Ovary (tissue), 9 donors: ENCODE data around the gene CCL14. TPM values are rescaled to one million over a fixed set of nuclear protein-coding genes. Genes with fewer than 3 reads are reported as not detected.
"Not testable (repeated sequence)": the region's sequence is repeated elsewhere in the genome, so short reads cannot be mapped to it uniquely, and the experiment has no call there.

Experiments used
- DNase-seq, 5 donors: peaks; one replicate each; pipeline ENCODE4 v3.0.0-alpha.2; 2019 to 2020
- H3K27ac ChIP-seq, 2 donors: fragments of 200-600 bp; one replicate each; pipeline versions ENCODE4 v1.5.1 to v1.8.0; 2019 to 2022
- H3K27me3 ChIP-seq: fragments of 200-600 bp; one replicate; pipeline ENCODE4 v1.8.0; 2022
- H3K36me3 ChIP-seq: fragments of 200-600 bp; sonication (generic); one replicate; pipeline ENCODE4 v1.5.1; 2019
- H3K4me1 ChIP-seq: one replicate; pipeline ENCODE4 v1.8.1; 2013; ENCODE audit warnings: mild to moderate bottlenecking, moderate library complexity; ENCODE audit not compliant: insufficient read depth
- H3K4me3 ChIP-seq: fragments of 200-600 bp; sonication (generic); one replicate; pipeline ENCODE4 v1.5.1; 2017
- H3K9me3 ChIP-seq, 2 donors: fragments of 200-600 bp in 1 of 2; sonication (generic) in 1 of 2; one replicate each; pipeline versions ENCODE4 v1.5.1 to v1.8.1; 2013 to 2019; ENCODE audit warnings: mild to moderate bottlenecking in 1 of 2, moderate library complexity in 1 of 2
- EP300 ChIP-seq: sonication (generic); formaldehyde crosslinking; IDR thresholded peaks from one replicate; pipeline ENCODE4 v1.6.1; 2017; ENCODE audit warnings: antibody characterized with exemption
- POLR2A ChIP-seq: fragments of 450-650 bp; IDR thresholded peaks from one replicate; pipeline ENCODE4 v1.6.1; 2017; ENCODE audit warnings: antibody characterized with exemption, mild to moderate bottlenecking, moderate library complexity
- WGBS, 3 donors: extraction: QIAGEN DNeasy Blood & Tissue Kit in 1 of 3; methylation state at CpG; one replicate each; pipeline versions ENCODE4 v1.1.5 to v1.1.7; 2013 to 2017; 5-methylcytosine and 5-hydroxymethylcytosine counted together
- intact Hi-C, 4 donors: fragments of 100-400 bp; cut with DNase I; formaldehyde crosslinking; loops; one replicate each; pipeline versions ENCODE4 v1.11.0 to v1.15.1; 2022 to 2023
- polyA plus RNA-seq, 2 donors: library from polyadenylated mRNA; stranded (reverse); fragments of 200-250 nt in 1 of 2; fragments of 350-450 nt in 1 of 2; fragmentation: Illumina TruSeq in 1 of 2; extraction: RNeasy Lipid Tissue Mini Kit (QIAGEN cat#74804) in 1 of 2; gene quantifications; one replicate each; pipeline ENCODE4 v1.2.3, GENCODE V29; 2013 to 2014
- total RNA-seq, 7 donors: library from RNA; depleted of rRNA in 2 of 7; stranded (reverse); fragments of >200 nt in 2 of 7; fragmentation: NEBNext Ultra II Directional in 3 of 7; extraction: Animal tissue kit (Norgen Biotek cat#: 25700) in 3 of 7; gene quantifications; one replicate each; pipeline versions ENCODE4 v1.1.0 to v1.2.4, GENCODE V29; 2016 to 2023
- TF ChIP-seq, protein P1 (sequence below), 3 donors: fragments of 450-650 bp in 2 of 3; fragments of 200-600 bp in 1 of 3; IDR thresholded peaks; one replicate each; pipeline versions ENCODE4 v1.5.1 to v1.8.0; 2016 to 2022; ENCODE audit warnings: antibody characterized with exemption in 3 of 3, mild to moderate bottlenecking in 1 of 3
- donor health status: DM: no; HTN: no; CAD: no; lungs with moderate emphysema.
- donor health status: DM: no; HTN: no; CAD: no.
- donor health status: Bipolar disorder and iron deficiency.
- donor health status: DM: yes; HTN: yes; CAD: no.
- donor health status: DM: no; HTN: no; CAD: no.
- donor health status: DM: yes; HTN: yes; CAD: no.

The CCL14 gene
- total and polyA plus RNA-seq, 9 donors: 3.3 to 411 (median 15.1) TPM

DNA sequence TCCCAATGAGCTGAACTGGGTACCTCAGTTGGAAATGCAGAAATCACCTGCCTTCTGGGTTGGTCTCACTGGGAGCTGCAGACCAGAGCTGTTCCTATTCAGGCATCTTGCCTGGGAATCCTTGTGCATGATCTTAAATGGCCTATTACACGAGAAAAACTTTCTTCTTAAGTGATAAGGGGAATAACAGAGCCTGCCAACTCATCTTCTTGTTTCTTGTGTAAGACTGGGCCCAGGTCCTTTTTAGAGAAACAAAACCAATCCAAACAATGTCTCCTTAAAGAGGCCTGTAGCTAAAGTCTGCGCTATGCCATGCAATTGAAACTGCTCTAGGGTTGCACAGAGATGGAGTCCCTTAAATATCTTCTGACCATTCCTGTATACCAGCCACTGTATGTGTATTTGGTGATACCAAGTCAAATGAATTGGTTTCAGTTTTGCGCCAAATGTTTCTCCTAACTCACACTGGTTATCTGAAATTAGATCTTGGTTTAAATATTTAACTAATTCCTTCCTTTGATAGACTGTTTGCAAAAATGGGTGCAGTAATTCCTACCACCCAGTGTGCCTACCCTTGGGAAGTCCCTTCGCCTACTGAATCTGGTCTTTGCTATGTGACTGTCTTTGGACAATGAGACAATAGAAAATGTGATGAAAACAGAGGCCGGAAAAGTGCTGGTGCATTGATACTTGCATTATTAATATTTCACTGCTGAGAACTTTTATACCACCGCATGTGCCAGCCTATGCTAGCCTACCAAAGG is 37.8 kb upstream of the CCL14 start:
- TF ChIP-seq EP300 (no peak), POLR2A (no peak)
- TF ChIP-seq, protein P1, sequence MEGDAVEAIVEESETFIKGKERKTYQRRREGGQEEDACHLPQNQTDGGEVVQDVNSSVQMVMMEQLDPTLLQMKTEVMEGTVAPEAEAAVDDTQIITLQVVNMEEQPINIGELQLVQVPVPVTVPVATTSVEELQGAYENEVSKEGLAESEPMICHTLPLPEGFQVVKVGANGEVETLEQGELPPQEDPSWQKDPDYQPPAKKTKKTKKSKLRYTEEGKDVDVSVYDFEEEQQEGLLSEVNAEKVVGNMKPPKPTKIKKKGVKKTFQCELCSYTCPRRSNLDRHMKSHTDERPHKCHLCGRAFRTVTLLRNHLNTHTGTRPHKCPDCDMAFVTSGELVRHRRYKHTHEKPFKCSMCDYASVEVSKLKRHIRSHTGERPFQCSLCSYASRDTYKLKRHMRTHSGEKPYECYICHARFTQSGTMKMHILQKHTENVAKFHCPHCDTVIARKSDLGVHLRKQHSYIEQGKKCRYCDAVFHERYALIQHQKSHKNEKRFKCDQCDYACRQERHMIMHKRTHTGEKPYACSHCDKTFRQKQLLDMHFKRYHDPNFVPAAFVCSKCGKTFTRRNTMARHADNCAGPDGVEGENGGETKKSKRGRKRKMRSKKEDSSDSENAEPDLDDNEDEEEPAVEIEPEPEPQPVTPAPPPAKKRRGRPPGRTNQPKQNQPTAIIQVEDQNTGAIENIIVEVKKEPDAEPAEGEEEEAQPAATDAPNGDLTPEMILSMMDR (IDR thresholded peaks at IDR 0.05): no peak
- Histone ChIP-seq H3K9me3 (peaks cover 0 to 7% of the 10 kb centered on the region in 2 donors), H3K36me3 (no peaks in the 10 kb centered on the region), H3K27ac (no peak overlapping the region), H3K4me3 (no peak overlapping the region), H3K4me1 (no peaks in the 10 kb centered on the region), H3K27me3 (no peaks in the 10 kb centered on the region)
- WGBS, 3 donors: 77 to 82% (median 82%) methylated on average over 6 of the region's 6 CpGs
- no peak for DNase-seq
- intact Hi-C loops: no loop called here

DNA sequence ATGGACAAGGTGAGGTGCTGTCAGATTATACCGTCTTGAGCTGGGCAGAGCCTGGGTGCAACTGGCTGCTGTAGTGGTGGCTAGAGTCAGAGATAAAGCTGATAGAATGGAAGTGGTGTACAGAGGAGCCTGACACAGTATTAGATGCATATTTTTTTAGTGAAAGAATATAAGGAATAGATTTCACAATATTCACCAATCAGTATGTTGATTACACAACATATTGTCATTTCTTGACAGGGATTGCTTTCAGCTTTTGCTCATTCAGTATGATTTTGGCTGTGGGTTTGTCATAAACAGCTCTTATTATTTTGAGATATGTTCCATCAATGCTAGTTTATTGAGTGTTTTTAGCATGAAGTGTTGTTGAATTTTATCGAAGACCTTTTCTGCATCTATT is 32.9 kb upstream of the CCL14 start:
- H3K4me1 ChIP-seq: no peaks in the 10 kb centered on the region
- no peak for DNase-seq
- H3K9me3 ChIP-seq: peaks cover 0 to 7% of the 10 kb centered on the region in 2 donors
- WGBS, 3 donors: 84 to 93% (median 91%) methylated on average over 2 of the region's 2 CpGs
- H3K27me3 ChIP-seq: no peaks in the 10 kb centered on the region
- H3K36me3 ChIP-seq: no peaks in the 10 kb centered on the region
- H3K4me3 ChIP-seq: no peak overlapping the region
- TF ChIP-seq EP300 (no peak), POLR2A (no peak)
- TF ChIP-seq, protein P1 (IDR thresholded peaks at IDR 0.05): no peak
- intact Hi-C loops: no loop called here
- no peak overlapping the region for H3K27ac ChIP-seq

DNA sequence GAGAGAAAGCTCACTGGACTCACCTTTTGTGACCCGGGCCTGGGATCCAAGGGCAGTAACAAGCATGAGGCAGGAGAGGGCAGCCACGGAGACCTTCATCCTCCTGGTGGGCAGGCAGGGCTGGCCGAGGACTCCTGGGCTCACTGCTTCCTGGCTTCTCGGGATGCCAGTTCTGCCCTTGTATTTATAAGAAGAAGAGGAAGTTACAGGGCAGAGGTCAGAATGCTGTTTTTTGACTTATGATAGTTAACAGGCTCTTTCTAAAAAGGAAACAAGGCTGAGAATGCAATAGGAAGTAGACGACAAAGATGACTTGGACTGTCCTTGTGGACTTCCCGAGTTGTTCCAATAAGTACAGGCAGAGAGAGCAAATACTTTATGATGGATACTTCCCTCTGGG is 31.3 kb upstream of the CCL14 start, which contains the start of gene CCL23:
CCL23 (minus strand) TSS at position 174 of the 400 bp plus-strand sequence; CDS start at position 99, 75 bp downstream.
- 46 to 55% (median 48%) methylated on average over 6 of the region's 6 CpGs for WGBS, 3 donors
- intact Hi-C loops: no loop called here
- Histone ChIP-seq H3K4me3 (no peak within 1 kb of the TSS), H3K36me3 (no peaks in the 10 kb centered on the region), H3K27ac (no peak within 1 kb of the TSS), H3K4me1 (no peaks in the 10 kb centered on the region), H3K27me3 (no peaks in the 10 kb centered on the region), H3K9me3 (peaks cover 0 to 2% of the 10 kb centered on the region in 2 donors)
- TF ChIP-seq POLR2A (no peak), EP300 (no peak)
- TF ChIP-seq, protein P1 (IDR thresholded peaks at IDR 0.05): no peak
- no peak for DNase-seq

DNA sequence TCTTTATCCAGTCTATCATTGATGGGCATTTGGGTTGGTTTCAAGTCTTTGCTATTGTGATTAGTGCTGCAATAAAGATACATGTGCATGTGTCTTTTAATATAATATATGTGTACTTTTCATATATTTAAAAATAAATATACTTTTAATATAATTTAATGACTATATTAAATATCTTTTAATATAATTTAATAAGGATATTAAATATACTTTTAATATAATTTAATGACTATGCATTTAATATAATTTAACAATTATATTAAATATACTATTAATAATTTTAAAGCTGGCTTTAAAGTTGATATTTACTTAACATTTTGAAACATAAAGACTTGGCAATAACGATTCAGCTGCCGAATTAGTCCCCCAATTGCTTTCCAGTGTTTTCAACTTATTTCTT is 30.0 kb upstream of the CCL14 start:
- 88 to 94% (median 89%) methylated on average over 2 of the region's 2 CpGs for WGBS, 3 donors
- no peak overlapping the region for H3K27ac ChIP-seq
- intact Hi-C loops: no loop called here
- H3K4me3 ChIP-seq: no peak overlapping the region
- no peak for TF ChIP-seq POLR2A
- TF ChIP-seq, protein P1 (IDR thresholded peaks at IDR 0.05): no peak
- no peak for TF ChIP-seq EP300
- peaks cover 0 to 12% of the 10 kb centered on the region in 2 donors for H3K9me3 ChIP-seq
- no peaks in the 10 kb centered on the region for H3K36me3 ChIP-seq
- DNase-seq: no peak
- no peaks in the 10 kb centered on the region for H3K4me1 ChIP-seq
- H3K27me3 ChIP-seq: no peaks in the 10 kb centered on the region

DNA sequence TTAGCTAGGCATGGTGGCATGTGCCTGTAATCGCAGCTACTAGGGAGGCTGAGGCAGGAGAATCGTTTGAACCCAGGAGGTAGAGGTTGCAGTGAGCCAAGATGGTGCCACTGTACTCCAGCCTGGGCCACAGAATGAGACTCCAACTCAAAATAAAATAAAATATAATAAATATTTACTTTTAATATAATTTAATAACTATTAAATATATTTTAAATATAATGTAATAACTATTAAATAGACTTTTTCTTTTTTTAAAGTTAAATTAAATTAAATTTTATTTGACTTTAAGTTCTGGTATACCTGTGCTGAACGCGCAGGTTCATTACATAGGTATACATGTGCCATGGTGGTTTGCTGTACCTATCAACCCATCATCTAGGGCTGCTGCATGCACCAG is 29.4 kb upstream of the CCL14 start:
- H3K27ac ChIP-seq, intact Hi-C loops, H3K36me3 ChIP-seq, H3K4me1 ChIP-seq, H3K4me3 ChIP-seq, H3K27me3 ChIP-seq, DNase-seq: not testable (repeated sequence)
- 86 to 88% (median 88%) methylated on average over 4 of the region's 4 CpGs for WGBS, 3 donors
- peaks cover 0 to 12% of the 10 kb centered on the region in 2 donors for H3K9me3 ChIP-seq
